Colonic mucosa (tissue), 4 donors: ENCODE measurements around the gene ZNF280B. TPM values are rescaled to one million over a fixed set of nuclear protein-coding genes. Genes with fewer than 3 reads are reported as not detected.
"Not testable (repeated sequence)": the region's sequence is repeated elsewhere in the genome, so short reads cannot be mapped to it uniquely, and the experiment has no call there.

Experiments
- DNase-seq: peaks from one replicate; pipeline ENCODE4 v3.0.0-alpha.2; 2020
- H3K27ac ChIP-seq: fragments of 200-600 bp; one replicate; pipeline ENCODE4 v1.8.0; 2021
- H3K27me3 ChIP-seq: fragments of 200-600 bp; one replicate; pipeline ENCODE4 v1.8.0; 2021
- H3K36me3 ChIP-seq: fragments of 200-600 bp; one replicate; pipeline ENCODE4 v1.8.0; 2021
- H3K4me1 ChIP-seq: fragments of 200-600 bp; one replicate; pipeline ENCODE4 v1.8.0; 2021; ENCODE audit warnings: mild to moderate bottlenecking
- H3K4me3 ChIP-seq: fragments of 200-600 bp; one replicate; pipeline ENCODE4 v1.8.0; 2021
- H3K9ac ChIP-seq, 2 donors: one replicate each; pipeline ENCODE4 v1.7.0; 2013; ENCODE audit warnings: control low read depth in 2 of 2, low read depth in 2 of 2, low read length in 2 of 2
- H3K9me3 ChIP-seq: fragments of 200-600 bp; one replicate; pipeline ENCODE4 v1.8.0; 2021
- CTCF ChIP-seq: fragments of 200-600 bp; IDR thresholded peaks from one replicate; pipeline ENCODE4 v1.8.0; 2022; ENCODE audit warnings: antibody characterized with exemption, mild to moderate bottlenecking
- intact Hi-C: fragments of 100-400 bp; cut with DNase I; formaldehyde crosslinking; loops from one replicate; pipeline ENCODE4 v1.14.1; 2022
- total RNA-seq, 2 donors: library from RNA; stranded (reverse); fragmentation: NEBNext Ultra II Directional in 1 of 2; extraction: Animal tissue kit (Norgen Biotek cat#: 25700) in 1 of 2; gene quantifications; one replicate each; pipeline ENCODE4 v1.2.1, GENCODE V29; 2021
- donor health status: healthy.
- donor health status: DM: no; HTN: no; CAD: no.
- donor health status: DM: no; HTN: no; CAD: no.

The ZNF280B gene
- total RNA-seq, 2 donors from 2014 or later: 0.96 to 1.1 TPM

GRCh38 chr22:22449819-22450218 is 58.7 kb downstream of the ZNF280B start:
- H3K36me3 ChIP-seq: no peaks in the 10 kb centered on the region
- DNase-seq: no peak
- no peak overlapping the region for H3K27ac ChIP-seq
- no peaks in the 10 kb centered on the region for H3K4me1 ChIP-seq
- intact Hi-C loops: no loop called here
- no peak for TF ChIP-seq CTCF
- H3K27me3 ChIP-seq: no peaks in the 10 kb centered on the region
- no peak overlapping the region for H3K4me3 ChIP-seq
- H3K9ac ChIP-seq: no peak overlapping the region
- H3K9me3 ChIP-seq: no peaks in the 10 kb centered on the region

GRCh38 chr22:22446517-22446916 is 62.0 kb downstream of the ZNF280B start:
- intact Hi-C loops: no loop called here
- H3K36me3 ChIP-seq: no peaks in the 10 kb centered on the region
- no peak for DNase-seq
- no peak overlapping the region for H3K9ac ChIP-seq
- H3K27ac ChIP-seq: no peak overlapping the region
- H3K27me3 ChIP-seq: no peaks in the 10 kb centered on the region
- no peaks in the 10 kb centered on the region for H3K9me3 ChIP-seq
- H3K4me1 ChIP-seq: no peaks in the 10 kb centered on the region
- no peak for TF ChIP-seq CTCF
- H3K4me3 ChIP-seq: no peak overlapping the region

- H3K27ac ChIP-seq, H3K4me3 ChIP-seq, DNase-seq, H3K27me3 ChIP-seq, H3K4me1 ChIP-seq, intact Hi-C loops, H3K36me3 ChIP-seq, H3K9me3 ChIP-seq, H3K9ac ChIP-seq: not testable (repeated sequence)
These were observed 64.4 kb downstream of the ZNF280B start for GRCh38 chr22:22444007-22444589.

GRCh38 chr22:22442928-22443709 is 65.4 kb downstream of the ZNF280B start:
- no peak for DNase-seq
- Histone ChIP-seq H3K9me3 (no peaks in the 10 kb centered on the region), H3K27ac (no peak overlapping the region), H3K9ac (no peak overlapping the region), H3K27me3 (no peaks in the 10 kb centered on the region), H3K4me3 (no peak overlapping the region), H3K4me1 (no peaks in the 10 kb centered on the region), H3K36me3 (no peaks in the 10 kb centered on the region)
- intact Hi-C loops: no loop called here
- TF ChIP-seq CTCF: no peak

GRCh38 chr22:22441626-22442025 is 66.9 kb downstream of the ZNF280B start:
- intact Hi-C loops, H3K27ac ChIP-seq, H3K27me3 ChIP-seq, DNase-seq, H3K36me3 ChIP-seq, H3K9me3 ChIP-seq, H3K9ac ChIP-seq, H3K4me1 ChIP-seq, H3K4me3 ChIP-seq: not testable (repeated sequence)

GRCh38 chr22:22440188-22440587 is 68.4 kb downstream of the ZNF280B start:
- H3K9ac ChIP-seq: no peak overlapping the region
- no peak overlapping the region for H3K27ac ChIP-seq
- H3K27me3 ChIP-seq: peaks cover 4% of the 10 kb centered on the region
- H3K36me3 ChIP-seq: no peaks in the 10 kb centered on the region
- no peak overlapping the region for H3K4me3 ChIP-seq
- H3K4me1 ChIP-seq: no peaks in the 10 kb centered on the region
- DNase-seq: no peak
- no peaks in the 10 kb centered on the region for H3K9me3 ChIP-seq
- no peak for TF ChIP-seq CTCF
- intact Hi-C loops: no loop called here

Other genes with a start within 250 kb of the ZNF280B start
- gene ZNF280A, start 11.5 kb upstream of the ZNF280B start, total RNA-seq: not detected
- gene PRAME, start 50.5 kb upstream of the ZNF280B start, total RNA-seq: 1 to 10 TPM in 1 of 2 donors, not detected in 1; 2.8 TPM
- gene GGTLC2, start 135.9 kb upstream of the ZNF280B start, total RNA-seq: not detected